Keratinocyte (primary cell): Measurements from ENCODE around the gene BRPF3.

ENCODE experiments used
- EZH2 ChIP-seq: IDR thresholded peaks from one replicate; pipeline ENCODE4 v1.6.1; 2012; ENCODE audit warnings: inconsistent platforms, mild to moderate bottlenecking, low read length, moderate library complexity
- TF ChIP-seq, protein P1 (sequence below), 3 experiments: IDR thresholded peaks in 1 of 3; conservative IDR thresholded peaks in 1 of 3; optimal IDR thresholded peaks in 1 of 3; 2 replicates in 2 of 3; 3 replicates in 1 of 3; pipeline versions ENCODE3 to v1.5.1; 2011; ENCODE audit warnings: low read length in 3 of 3, mild to moderate bottlenecking in 3 of 3, moderate library complexity in 2 of 3, control low read depth in 1 of 3, inconsistent platforms in 1 of 3; ENCODE audit not compliant: insufficient read depth in 2 of 3; ENCODE audit errors: extremely low read depth in 1 of 3

DNA sequence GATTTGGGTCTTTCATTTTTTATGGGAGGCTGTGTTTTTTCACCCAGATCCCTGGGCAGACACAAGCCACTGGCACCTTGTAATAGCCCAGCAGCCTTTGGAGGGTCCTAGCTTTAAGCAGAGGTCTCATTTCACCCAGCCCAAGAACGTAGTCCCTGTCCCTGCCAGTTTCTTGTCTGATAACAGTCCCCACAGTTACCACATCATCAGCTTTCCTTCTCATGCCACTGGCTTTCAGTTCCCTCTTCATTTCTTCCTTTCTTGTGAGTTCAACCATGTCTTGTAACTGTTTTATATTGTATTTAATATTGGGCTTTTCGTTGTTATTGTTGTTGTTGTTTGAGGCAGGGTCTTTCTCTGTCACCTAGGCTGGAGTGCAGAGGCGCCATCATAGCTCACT lies 83.9 kb downstream of the BRPF3 start:
- TF ChIP-seq, protein P1, sequence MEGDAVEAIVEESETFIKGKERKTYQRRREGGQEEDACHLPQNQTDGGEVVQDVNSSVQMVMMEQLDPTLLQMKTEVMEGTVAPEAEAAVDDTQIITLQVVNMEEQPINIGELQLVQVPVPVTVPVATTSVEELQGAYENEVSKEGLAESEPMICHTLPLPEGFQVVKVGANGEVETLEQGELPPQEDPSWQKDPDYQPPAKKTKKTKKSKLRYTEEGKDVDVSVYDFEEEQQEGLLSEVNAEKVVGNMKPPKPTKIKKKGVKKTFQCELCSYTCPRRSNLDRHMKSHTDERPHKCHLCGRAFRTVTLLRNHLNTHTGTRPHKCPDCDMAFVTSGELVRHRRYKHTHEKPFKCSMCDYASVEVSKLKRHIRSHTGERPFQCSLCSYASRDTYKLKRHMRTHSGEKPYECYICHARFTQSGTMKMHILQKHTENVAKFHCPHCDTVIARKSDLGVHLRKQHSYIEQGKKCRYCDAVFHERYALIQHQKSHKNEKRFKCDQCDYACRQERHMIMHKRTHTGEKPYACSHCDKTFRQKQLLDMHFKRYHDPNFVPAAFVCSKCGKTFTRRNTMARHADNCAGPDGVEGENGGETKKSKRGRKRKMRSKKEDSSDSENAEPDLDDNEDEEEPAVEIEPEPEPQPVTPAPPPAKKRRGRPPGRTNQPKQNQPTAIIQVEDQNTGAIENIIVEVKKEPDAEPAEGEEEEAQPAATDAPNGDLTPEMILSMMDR (optimal IDR thresholded peaks at IDR 0.05 in 1 of 3, IDR thresholded peaks at IDR 0.05 in 1 of 3, conservative IDR thresholded peaks at IDR 0.05 in 1 of 3; ENCODE audit: extremely low read depth in 1 of 3, insufficient read depth in 2 of 3, low read length in 3 of 3) = no peak
- TF ChIP-seq EZH2 = no peak
